ENCODE data around the gene EPHB2.

The EPHB2 gene

DNA sequence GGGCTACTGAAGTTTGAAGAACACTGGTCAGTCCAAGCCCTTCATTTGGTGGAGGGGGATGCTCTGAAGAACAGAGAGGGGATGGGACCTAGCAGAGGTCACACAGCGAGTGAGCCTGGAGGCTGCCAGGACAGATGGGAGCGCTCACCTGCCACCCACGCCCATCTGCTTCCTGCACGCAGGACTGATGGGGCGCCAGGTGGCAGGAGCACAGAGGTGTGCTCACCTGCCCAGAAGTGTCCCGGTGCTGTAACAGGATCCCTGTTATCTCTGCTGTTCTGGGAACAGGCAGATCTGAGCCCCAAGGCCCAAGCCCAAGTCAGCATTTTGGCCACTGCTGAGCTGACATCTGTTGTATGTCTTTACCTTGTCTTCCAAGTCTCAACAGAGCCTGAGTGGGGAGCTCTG, 40.5 kb downstream of the EPHB2 start:
- no peak for DNase-seq (ENCODE audit: low read depth in 2 of 2)

DNA sequence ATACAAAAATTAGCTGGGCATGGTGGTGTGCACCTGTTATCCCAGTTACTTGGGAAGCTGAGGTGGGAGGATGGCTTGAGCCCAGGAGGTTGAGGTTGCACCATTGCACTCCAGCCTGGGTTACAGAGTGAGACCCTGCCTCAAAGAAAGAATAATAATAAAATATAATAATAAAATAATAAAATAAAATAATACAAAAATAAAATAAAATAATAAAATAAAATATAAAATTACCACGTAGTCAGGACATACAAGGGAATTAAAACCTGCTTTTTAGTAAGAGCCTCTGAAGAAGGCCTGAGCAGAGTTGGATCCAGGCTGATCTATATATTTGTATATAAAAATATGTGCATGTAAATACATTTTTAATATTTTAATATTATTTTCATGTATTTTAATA, 41.7 kb downstream of the EPHB2 start:
- no peak for DNase-seq (ENCODE audit: low read depth in 2 of 2)

DNA sequence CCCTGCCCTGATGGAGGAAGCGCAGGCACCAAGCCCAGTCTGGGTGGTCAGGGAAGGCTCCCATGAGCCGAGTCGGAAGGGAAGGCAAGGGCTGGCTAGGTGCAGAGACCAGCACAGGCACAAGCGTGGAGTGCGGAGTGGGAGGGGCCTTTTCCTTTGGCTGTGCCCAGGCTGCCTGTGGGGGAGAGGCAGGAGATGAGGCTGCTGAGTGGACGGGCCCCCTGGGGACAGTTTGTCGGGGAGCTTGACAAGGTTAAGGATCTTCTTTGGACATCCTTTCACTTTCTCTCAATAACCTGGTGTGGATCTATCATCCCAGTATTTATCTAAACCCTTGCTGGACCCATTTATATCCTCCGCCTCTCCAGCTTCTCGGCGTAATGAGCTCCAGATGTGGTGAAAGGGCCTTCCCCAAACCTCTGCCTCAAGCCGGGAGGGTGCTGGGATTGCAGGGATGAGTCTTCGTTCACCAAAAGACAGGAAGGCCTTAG, 42.9 kb downstream of the EPHB2 start:
- no peak for DNase-seq (ENCODE audit: low read depth in 2 of 2)

DNA sequence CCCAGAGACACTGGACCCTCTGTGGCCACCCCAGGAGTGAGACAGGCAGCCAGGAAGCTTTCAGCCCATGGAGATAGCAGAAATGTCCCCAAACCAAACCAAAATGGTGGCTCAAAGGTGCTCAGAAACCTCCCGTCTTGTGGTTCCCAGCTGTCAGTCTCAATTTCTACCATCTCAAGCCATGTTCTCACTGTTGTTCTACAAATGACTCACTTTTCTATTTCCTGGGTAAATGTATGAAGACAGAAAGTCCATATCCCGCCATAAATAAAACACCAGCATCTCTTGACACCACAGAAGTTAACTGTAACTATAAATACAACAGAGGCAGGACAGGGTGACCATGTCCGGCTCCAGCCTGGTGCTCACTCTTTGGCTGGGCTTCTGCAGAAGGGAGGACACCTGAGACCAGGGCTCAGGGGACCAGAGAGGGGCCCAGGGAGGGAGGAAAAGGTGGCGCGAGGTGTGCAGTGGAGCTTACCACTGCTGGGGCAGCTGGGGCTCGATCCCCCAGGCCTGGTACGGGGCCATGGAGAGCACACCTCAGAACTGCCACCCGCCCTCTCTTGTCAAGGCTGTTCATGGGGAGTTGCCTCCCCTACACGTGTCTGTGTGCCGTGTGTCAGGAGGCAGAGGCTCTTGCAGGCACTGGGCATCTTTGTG, 43.6 kb downstream of the EPHB2 start:
- DNase-seq (ENCODE audit: low read depth in 2 of 2) = no peak

DNA sequence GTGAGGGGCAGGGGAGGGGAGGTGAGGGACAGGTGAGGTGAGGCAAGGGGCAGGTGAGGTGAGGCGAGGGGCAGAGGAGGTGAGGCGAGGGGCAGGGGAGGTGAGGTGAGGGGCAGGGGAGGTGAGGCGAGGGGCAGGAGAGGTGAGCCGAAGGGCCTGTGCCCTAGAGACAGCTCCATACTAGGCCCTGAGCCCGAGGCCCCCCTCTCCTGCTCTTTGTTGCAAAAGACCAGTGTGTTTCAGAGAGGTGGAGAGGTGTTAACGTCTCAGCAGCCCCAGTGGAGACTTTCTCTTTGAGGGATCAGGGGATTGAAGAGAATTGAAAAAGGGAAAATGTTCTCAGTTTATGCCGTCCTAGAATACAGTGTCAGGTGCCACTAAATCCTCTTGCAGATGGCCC, 44.2 kb downstream of the EPHB2 start:
- no peak for DNase-seq (ENCODE audit: low read depth in 2 of 2)

DNA sequence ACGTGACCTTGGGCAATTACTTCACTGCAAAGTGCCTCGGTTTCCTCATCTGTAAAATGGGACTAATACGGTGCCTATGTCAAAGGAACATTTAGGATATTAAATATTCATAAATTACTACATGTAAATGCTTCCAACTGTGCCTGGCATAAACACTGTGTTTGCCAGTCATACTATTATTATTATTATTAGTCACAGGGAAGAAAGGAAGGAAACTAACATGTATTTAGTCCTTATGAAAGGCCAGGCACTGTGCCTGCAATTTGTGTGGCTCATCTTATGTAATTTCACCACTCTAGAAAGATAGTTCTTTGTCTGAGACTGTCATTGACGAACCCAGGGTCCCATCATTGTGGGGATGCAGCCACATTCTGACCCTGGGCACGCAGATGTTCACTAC, 45.0 kb downstream of the EPHB2 start:
- DNase-seq (ENCODE audit: low read depth in 2 of 2) = no peak

DNA sequence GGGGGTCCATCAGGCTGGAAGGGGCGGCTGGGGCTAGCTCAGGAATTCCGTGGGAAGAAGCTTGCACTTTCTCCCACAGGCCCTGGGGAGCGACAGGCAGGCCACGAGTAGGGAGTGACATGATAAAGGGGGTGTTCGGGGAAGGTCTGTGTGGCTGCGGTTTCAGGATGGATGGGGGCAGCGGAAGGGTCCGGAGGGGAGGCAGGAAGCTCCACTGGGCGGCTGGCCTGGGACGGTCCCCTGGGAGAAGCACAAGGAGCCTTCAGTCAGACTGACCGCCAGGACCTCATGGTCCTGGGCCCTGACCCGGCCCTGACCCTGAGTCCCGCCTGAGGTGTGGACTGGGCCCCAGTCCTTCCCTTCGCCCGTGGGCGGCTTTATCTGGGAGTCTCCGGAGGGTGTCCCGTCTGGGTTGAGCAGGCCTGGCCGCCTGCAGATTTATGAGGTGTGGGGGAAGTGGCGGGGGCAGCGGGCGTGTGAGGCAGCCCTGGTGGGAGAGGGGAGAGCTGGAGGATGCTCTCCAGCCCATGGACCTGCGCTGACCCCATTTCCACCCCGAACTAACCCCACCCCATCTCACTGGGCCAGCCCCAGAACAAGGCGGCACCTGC, 45.6 kb downstream of the EPHB2 start:
- DNase-seq (ENCODE audit: low read depth in 2 of 2) = no peak

DNA sequence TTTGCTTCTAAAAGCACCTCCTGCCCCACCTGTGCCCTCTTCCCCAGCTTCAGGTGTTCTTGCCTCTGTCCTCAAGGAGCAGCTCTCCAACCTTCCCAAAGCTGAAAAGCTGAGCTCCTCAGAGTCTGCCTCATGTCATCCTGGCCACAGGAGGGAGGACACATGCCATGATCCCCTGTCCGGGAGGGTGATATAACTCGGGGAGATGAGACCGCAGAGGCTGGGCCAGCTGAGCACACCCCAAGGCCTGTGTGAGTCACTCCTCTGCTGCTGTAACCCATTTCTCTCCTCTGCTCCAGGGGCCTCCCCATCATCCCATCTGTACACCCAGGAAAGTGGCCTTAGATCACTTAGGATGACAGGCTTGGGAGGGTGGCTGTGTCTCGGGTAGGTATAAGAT, 49.8 kb downstream of the EPHB2 start:
- DNase-seq (ENCODE audit: low read depth in 2 of 2) = no peak

DNA sequence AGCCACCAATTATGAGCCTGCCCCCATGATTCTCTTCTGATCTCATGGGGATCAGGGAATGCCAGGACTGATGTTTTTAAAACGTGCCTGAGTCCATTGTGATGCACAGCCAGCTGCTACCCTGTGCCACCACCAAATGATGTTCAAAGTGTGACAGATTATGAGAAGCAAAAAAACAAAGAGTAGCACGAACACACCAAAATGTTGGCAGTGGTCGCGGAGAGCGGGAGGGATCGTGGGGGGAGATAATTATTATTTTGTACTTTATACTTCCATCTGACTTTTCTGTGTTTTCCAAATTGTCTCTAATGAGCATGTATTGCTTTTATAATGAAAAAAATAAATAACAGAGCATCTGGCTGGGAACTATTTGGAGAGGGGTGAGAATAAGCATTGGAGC, 50.5 kb downstream of the EPHB2 start:
- no peak for DNase-seq (ENCODE audit: low read depth in 2 of 2)

DNA sequence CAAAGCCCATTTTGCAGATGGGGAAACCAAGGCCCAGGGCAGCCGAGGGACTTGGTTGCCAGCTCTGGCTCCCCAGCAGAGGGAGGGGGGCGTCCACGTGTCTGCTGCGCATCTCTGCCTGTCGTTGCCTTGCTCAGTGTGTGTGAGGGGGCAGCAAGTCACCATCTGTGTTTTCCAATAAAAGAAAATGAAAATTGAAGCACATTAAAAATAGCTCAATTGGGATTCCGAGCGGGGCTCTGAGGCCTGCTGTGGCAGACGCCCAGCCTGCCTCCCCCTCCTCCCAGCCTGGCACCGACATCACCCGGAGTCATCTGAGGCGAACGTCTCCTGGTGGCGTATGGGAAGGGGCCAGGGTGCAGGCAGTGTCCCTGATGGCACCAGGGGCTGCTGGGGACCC, 51.2 kb downstream of the EPHB2 start:
- no peak for DNase-seq (ENCODE audit: low read depth in 2 of 2)

DNA sequence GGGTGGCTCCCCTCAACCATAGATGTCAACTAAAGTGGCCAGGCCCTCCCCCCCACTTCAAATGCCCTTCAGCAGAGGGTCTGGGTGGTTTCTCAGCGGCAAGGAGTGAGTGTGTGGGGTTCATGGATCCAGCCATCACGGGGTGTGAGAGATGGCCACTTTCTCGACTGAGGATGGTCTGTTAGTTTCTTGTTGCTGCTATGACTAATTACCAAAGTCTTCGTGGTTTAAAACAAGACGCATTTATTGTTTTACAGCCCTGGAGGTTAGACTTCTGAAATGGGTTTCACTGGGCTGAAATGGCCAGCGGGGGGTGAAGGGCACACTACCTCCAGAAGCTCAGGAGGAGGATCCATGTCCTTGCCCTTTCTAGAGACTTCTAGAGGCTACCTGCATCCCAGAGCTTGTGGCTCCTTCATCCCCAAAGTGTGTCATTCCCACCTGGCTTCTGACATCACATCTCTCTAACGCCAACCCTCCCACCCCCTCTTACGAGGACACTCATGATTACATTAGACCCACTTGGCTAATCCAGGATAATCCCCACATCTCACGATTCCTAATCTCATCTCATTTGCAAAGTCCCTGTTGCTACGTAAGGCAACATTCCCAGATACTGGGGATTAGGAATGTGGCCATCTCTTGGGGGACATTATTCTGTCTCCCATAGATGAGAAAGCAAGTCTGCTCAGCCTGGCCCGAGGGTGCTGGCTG, 53.0 kb downstream of the EPHB2 start:
- no peak for DNase-seq (ENCODE audit: low read depth in 2 of 2)

DNA sequence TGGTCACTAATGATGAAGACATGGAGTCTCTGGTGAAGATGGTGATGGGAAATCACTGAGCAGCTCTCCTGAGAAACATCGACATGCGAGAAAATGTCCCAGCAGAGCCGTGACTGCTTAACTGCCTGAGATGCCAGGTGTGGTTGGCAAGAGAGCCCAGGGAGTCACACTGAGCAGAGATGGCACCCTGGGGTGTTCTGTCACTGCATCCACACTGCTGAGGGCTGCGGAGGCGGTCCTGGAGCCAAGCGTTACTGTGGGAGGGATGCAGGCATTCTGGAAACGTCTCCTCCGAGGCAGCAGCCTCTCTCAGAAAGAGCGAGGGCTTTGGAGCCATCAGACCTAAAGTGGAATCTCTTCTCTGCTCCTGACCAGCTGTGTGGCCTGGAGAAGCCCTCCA, 57.2 kb downstream of the EPHB2 start:
- DNase-seq (ENCODE audit: low read depth in 2 of 2) = no peak

DNA sequence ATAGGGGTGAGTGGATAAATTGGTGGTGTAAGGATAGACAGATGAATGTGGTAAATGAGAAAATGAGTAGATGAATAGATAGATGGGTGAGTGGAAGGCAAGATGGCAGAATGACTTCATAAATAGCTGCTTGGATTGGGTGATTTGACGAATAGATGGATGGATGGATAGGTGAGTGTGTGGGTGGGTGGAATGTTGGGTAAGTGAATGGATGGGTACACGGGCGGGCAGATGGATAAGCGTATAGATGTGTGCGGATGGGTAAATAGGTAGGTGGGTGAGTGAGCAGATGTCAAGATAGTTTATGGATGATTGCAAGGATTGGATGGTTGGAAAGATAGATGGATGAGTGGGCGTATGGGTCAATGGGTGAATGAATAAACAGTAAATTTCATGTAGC, 59.3 kb downstream of the EPHB2 start:
- DNase-seq (ENCODE audit: low read depth in 2 of 2) = no peak

DNA sequence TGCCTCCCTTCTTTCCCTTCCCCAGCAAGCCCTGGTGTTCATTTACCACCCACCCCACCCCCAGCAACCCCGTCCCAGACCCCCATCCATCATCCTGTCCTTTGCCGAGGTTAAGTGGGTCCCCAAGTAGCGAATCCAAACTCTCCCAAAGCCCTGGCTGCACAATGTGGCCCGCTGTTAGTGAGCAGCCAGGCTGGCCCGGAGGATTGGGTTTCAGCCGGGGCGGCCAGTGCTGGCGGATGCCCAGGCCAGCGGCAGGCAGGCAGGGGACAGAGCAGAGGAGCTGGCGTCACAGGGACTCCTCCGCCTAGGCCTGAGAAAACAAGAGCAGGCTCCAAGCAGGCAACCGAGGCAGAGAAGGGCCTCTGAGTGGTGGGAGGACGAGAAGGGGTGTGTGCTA, 61.4 kb downstream of the EPHB2 start:
- DNase-seq (ENCODE audit: low read depth in 2 of 2) = no peak

DNA sequence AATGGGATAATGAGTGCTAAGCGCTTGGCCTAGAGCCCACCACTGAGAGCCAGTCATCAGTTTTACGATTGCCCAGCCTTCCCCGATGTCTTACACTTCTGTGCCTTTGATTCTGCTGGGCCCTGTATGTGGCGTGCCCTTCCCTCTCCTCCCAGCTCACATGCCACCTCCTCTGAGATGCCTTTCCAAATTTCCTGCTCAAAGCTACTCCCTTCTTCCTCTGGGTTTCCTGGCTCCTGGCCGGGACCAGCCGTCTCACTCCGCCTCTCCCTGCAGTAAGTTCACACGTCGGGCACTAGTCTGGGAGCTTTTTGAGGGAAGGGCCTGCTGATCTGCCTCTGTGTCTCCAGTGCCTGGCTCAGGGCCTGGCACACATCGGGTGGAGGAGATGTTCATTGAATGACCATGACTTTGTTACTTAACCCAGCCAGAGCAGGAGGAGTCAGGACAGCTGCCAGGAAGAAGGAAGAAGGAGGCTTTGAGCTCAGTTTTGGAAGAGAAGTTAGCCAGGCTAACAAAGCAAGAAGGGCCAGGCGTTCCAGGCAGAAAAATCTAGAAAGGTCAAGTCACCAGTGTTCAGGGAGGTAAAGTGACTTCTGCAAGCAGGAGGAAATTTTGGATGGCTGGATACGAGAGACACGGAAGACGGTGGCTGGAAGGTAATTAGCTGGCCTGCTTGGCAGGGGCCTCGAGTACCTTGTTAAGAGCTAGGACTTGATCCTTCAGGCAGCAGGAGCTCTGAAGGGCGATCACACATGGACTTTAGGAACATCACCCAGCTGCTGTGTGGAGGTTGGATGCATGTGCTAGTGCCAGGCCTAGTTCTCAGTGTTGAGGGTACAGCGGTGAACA, 63.6 kb downstream of the EPHB2 start:
- no peak for DNase-seq (ENCODE audit: low read depth in 2 of 2)

DNA sequence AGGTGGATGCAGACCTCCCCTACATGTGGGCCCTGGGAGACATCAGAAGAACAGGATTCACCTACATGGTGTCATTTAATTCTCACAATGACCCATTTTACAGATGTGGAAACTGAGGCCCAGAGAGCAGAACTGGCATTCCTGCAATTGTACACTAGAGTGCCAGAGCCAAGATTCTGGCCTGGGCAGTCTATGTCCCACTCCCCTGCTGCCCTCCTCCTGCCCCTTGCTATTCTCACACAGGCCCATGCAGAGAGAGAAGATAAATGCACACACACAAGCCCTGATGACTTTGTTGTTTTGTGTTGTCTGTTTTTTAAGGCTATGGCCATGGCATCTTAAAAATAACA, 64.2 kb downstream of the EPHB2 start:
- DNase-seq (ENCODE audit: low read depth in 2 of 2) = no peak

DNA sequence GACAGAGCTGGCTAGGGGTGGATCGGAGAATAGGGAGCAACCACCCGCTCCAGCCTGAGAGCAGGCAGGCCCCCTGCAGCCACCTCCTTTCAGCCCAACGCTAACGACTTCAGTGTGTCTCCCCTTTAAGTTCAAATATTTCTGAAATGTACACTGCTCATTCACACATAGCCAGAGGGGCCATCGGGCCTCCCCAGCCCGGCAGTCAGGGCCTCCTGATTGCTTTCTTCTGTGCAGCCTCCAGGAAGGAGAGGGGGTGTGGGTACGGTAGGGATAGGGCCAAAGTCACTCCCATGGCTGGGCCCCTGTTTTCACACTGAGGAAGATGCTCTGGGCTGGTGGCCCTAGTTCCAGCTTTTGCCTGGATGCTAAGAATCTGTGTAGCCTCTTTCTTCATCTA, 64.8 kb downstream of the EPHB2 start:
- DNase-seq (ENCODE audit: low read depth in 2 of 2) = no peak

DNA sequence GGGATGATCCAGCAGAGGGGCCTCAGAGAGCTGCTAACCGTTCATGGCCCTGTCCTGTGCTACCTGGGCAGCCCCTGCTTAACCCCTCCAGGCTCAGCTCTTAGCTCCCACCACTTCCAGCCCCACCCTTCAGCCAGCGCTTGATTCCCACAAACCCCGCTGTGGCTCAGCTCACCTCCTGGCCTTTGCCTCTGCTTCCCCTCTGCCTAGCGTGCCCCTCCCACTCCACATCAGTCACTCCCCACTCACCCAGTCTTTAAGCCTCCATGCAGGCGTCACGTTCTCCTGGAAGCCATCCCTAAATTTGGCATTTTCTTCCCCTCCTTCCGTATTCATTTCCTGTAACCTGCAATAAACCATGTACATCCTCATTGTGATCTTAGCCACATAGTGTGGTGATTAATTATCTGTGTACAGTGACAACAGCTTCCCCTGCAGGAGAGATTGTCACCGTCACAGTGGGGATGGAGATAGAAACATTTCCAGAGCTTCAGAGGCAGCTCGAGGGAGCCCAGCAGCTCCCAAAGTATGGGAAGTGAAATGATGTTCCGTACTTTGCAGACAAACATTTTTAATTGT, 65.5 kb downstream of the EPHB2 start:
- DNase-seq (ENCODE audit: low read depth in 2 of 2) = no peak

DNA sequence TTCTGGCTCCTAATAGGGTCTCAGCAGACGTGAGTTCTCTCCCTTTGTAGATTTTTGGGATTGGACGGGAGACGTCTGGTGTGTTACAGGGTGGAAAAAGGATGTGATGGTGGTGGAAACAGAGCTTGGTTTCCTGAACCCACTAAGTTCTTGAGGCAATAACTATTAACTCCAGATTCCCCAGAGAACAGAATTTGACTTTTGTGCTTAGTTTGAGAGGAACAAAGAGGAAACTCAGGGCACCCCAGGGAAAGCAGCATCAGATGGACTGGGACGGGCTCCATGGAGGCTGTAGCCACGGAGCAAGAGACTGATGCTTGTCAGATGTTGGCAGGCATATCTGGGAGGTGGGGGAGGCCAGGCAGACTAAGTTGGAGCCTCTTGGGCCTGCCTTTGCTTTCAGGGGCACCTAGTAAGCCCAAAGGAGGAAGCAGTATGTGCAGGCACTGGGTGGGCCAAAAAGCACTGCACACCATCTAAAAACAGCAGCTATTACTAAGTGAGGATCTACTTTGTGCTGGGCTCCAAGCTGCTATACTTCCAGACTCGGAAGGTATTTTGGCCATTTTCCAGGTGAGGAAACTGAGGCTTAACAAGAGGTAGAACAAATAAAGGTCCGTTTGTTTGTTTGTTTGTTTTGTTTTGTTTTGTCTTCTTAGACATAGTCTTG, 66.9 kb downstream of the EPHB2 start:
- DNase-seq (ENCODE audit: low read depth in 2 of 2) = no peak

DNA sequence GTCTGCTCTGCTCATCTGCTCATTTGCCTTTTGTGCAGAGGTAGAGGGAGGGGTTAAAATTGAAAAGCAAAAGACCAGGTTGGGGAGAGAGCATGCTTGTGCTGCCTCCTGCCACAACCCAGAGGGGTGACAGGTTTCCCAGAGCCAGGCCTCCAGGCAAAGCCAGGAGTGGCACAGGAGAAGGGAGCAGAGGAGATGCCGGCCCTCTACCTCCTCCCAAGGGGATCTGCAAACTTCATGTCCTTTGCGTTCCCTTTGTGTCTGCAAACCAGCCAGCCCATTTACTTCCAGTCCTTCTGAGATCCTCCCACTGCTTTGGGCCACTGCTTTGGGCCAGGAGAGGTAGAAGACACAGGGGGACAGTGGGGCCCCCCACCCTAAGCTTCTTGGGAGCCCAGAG, 67.8 kb downstream of the EPHB2 start:
- DNase-seq (ENCODE audit: low read depth in 2 of 2) = no peak

DNA sequence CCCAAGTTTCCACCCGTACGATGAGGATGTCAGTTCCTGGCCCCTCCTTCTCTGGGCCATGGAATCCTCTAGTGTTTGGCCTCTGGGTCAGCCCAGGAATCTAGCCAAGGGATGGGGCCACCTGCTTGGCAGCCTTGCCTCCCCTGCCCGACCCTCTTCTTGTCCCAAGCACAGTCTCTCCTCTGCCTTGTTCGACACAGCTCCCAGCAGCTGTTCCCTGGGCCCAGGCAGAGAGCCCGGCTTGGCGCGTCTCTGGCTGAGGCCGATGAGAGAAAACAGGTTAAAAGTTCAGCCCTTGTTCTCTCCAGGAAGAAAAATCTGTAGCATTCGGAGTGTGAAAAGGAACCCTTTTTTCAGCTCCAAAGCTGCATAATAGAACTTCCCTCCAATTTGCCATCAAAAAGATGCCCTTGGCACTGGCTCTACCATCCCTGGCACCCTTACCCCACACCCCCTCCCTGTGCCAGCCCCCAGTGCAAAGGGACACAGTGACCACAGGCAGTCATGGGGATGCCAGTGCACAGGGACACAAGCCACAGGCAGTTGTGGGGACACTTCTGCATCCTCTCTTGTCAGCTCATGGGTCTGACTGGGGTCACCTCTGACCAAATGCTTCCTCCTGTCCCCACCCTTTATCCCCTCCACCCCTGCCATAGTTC, 68.4 kb downstream of the EPHB2 start:
- DNase-seq (ENCODE audit: low read depth in 2 of 2) = no peak
